HG02798 (cell line): ENCODE measurements around the gene PDE4DIP.
A peak's percentile ranks its signal among the peaks of the same experiment; 100 is the strongest.
"Not testable (repeated sequence)": the region's sequence is repeated elsewhere in the genome, so short reads cannot be mapped to it uniquely, and the experiment has no call there.

Source experiments
- ATAC-seq: cut with Tn5 transposase; IDR thresholded peaks from one replicate; pipeline ENCODE4 v1.9.1; 2021; ENCODE audit warnings: mild to moderate bottlenecking; ENCODE audit not compliant: unreplicated experiment, poor library complexity

Gene PDE4DIP

DNA sequence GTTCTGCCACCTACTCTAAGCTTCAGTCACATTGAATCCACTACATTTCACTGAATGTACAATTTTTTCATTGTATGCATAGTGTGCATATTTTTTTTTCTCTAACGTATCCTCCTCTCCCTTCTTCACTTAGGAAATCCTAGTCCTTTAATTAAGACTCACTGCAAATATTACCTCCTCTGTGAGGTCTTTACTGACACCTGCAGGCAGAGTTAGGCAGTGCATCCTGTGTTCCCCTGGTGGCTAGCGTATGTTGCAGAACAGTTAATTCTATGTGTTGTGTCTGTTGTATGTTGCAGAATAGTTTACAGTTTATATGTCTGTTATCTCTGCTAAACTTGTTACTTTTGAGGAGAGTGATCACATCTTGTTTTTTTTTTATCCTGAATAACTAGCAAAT, 121.9 kb downstream of the PDE4DIP start:
- ATAC-seq: peak; percentile 68

DNA sequence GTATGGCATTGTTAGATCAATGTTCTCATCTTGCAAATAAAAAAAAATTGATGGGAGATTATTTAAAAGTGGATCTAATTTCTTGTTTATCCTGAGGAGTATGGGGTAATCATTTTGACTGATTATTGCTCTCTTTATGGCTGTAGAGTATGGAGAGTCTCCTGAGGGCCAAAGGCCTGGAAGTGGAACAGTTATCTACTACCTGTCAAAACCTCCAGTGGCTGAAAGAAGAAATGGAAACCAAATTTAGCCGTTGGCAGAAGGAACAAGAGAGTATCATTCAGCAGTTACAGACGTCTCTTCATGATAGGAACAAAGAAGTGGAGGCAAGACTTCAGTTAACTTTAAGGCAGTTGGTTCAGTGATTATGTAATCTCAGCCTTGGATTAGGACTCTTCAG, 123.4 kb downstream of the PDE4DIP start:
- ATAC-seq: not testable (repeated sequence)

DNA sequence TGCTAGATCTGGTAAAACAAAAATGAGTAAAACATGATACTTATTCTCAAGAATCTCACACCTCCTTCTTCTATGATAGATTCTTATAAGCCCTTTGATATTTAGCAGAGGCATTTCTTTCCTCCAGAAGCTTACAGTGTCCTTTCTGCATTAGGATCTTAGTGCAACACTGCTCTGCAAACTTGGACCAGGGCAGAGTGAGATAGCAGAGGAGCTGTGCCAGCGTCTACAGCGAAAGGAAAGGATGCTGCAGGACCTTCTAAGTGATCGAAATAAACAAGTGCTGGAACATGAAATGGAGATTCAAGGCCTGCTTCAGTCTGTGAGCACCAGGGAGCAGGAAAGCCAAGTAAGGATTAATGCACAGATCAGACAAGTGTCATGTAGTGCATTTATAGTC, 124.5 kb downstream of the PDE4DIP start:
- not testable (repeated sequence) for ATAC-seq

DNA sequence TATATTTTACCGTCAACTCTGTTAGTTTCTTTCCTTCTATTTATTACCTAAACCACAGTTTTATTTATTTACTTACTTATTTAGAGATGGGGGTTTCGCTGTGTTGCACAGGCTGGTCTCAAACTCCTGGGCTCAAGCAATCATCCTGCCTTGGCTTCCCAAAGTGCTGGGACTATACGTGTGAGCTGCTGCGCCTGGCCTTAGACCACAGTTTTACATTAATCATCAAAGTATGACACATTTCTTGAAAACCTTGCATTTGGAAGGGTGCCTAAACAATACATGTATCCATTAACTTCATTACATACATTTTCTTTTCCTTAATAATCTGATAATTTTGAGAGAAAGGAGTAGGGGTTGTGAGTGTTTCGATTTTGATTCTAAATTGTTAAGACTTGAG, 124.9 kb downstream of the PDE4DIP start:
- ATAC-seq: not testable (repeated sequence)

DNA sequence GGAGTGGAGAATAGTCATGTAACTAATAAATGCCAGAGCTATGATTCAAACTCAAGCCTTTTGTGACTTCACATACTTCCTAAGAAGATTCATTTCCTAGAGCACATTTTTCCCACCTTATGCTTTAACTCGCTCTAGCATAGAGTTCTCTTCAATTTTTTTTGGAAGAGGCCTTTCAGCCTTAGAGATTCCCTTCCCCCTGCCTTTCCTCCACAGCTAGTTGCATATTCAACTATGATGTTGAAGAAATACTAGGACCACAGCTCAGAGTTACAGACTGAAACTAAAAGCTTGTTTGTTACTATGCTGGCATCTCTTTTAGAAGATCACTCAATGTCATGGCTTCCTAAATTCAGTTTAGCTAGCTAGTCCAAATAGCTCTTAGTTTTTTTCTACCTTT, 131.2 kb downstream of the PDE4DIP start:
- peak; percentile 29 for ATAC-seq

DNA sequence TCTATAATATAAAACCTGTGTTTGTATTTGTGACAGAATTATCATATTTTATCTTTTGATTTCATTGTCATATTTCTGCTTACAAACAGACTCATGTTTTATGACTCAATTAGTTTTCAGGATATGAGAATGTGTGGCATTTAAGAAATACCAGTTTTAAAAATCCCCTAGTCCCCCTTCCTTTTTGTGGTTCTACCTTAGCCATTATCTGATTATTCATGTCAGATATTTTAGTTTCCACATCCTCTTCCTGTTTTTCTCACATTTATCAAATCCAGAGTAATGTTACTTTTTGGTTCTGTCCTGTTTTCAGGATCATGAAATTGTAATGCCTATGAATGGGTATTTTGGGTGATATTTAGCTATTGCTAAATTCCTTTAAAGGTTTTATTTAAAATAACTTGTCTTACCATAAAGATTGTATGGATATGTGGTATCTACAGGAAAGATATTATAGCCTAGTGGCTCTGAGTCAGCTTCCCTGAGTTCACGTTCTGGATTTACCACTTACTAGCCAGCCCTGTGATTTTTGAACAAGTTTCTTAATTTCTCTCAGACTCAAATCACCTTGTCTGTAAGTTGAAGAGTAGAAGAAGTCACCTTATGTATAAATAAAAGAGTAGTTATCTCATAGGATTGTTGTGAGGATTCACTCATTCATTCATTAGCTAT, 131.8 kb downstream of the PDE4DIP start:
- peak; percentile 40 for ATAC-seq

DNA sequence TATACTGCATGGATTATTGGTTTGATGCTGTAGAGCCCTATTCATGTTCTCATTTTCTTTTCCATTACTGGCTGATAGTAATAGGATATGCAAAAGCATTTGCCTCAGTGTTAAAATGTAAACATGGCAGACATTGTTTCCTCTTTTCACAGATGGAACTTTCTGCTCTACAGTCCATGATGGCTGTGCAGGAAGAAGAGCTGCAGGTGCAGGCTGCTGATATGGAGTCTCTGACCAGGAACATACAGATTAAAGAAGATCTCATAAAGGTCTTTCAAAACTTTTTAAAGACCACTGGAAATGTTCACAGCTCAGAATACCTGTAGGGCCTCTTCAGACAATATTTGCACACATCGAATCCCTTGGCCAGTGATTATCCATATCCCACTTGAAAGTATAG, 133.6 kb downstream of the PDE4DIP start:
- ATAC-seq: not testable (repeated sequence)

DNA sequence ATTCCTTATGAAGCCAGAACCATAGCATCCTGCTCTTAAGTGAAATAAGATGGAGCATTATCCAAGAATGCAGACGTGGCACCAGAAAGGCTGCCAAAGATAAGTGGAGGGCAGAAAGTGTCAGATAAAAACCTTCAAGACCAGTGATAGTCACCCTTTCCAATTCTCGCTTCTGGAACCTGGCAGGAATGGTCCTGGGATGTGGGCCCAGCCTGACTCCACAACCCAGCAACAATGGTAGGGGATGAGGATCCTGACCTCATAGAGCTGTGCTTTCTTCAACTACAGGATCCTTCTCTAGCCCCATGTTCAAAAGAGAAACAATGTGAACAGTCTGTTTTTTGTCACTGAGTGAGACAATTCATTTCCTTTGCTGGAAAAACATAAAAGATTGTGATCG, 145.2 kb downstream of the PDE4DIP start:
- ATAC-seq: not testable (repeated sequence)

DNA sequence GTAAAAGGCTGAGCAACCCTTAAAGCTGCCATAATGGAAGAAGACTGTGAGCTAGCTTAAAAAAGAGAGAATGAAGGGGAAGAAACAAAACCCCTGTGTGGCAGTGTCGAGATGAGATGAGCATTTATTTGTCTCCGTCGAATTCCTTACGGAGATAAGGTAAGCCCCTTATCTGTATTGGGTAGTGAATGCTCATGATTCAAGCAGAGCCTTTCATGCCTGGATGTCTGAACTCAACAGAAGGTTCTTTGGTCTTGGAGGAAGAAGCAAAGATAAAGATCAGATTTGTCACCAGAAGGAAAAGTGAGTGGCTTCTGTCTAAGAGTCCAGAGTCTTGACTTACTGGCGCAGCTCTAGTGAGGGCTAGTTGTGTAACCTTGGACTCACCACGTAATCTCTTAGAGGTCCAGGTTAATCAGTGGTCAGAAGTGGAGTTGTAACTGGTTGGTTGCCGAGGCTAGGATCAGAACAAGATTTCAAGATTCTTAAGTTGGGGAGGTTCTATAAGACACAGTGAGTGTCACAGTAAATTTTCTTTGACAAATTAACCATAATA, 146.1 kb downstream of the PDE4DIP start:
- not testable (repeated sequence) for ATAC-seq

DNA sequence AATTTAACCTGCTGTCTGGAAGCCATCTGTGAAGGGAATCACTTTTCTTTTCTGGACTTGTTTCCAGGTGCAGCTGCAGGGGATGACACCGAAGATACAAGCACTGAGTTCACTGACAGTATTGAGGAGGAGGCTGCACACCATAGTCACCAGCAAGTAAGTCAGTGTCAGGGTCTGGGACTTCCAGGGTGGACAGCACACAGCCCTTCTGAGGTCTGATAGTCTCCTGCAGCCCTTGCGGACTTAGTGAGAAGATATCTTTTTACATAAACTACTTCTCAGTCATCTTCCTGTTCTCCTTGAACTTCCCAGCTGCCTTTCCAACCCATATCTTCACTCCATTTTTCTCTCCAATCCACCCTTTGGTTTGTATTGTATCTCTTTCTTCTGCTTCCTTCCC, 147.6 kb downstream of the PDE4DIP start:
- ATAC-seq: not testable (repeated sequence)

DNA sequence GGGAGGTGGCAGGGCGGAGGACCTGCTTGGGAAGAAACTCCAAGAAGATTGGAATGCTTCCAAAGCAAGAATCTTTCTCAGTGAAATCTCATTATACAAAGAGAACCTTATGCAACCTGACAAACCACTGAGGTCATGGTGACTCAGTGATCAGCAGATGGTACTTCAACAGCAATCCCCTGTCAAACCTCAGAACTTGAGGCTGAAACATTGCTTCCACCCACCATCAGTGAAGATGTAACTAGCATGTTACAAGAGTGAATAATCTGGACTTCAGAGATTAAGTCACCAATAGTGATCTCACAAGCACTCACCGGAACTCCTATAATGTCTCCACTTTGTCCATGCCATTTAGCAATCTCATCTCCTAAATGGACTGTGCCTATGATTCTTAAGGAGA, 148.1 kb downstream of the PDE4DIP start:
- not testable (repeated sequence) for ATAC-seq

DNA sequence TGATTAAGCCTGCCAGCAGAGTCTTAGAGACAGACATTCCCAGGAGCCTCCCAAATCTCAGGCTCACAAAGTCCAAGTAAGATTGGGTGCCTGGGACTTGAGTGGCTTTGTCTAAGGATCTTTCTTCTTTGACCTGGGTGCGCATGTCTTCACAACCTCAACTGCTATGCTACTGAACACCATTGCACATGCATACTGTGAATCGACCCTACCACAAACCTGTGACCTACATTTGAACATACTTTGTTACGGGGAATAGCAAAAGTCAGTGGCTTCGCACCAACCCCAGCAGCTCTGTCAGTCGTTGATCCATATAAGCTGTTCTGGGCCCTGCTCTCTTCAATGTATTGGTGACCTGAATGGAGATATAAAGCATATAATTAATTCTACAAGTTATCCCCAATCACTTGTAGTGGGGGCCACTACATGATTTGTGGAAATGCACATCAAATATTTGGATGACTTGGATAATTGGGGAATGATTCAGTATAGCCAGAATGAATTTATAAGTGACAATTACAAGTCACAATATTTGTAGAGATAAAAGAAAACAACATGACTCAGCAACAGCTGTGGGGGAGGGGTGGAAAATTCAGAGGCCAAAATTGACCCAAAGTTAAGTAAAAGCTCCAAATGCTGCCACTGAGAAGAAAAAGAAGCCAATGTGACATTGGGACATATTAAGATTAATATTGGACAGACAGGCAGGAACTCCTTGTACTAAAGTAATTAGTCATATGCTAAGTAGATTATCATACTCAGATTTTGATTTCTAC, 152.4 kb downstream of the PDE4DIP start:
- ATAC-seq: not testable (repeated sequence)

DNA sequence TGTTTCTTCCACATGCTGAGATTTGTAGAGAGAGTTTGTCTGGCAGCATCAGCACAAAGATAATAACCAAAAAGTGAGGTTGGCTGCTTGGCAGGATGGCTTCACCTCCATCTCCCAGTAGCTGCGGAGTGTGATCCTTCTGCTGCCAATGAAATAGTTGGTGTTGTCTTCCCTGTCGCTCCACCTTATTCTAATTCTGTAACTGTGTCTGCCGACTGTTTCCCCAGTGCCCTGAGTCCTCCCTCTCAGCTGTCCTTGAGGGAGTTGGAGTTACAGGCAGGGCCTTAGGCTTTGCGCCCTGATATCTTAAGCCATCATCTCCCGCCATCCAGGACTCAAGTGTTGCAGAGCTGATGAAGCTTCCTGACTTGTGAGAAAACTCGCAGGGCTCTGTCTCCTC, 153.2 kb downstream of the PDE4DIP start:
- ATAC-seq: not testable (repeated sequence)

DNA sequence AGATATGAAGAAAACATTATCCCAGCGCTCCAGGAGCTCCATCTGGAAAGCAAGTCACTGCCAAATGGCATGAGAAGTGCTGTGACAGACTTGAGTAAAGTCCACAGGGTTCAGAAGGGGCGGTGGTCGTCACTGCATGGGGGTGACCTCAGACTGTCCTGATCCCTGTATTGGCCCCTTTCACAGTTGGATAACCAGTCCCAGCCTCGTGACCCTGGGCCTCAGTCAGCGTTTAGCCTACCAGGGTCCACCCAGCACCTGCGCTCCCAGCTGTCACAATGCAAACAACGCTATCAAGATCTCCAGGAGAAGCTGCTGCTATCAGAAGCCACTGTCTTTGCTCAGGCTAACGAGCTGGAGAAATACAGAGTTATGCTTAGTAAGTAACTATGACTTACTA, 158.4 kb downstream of the PDE4DIP start:
- ATAC-seq: not testable (repeated sequence)

DNA sequence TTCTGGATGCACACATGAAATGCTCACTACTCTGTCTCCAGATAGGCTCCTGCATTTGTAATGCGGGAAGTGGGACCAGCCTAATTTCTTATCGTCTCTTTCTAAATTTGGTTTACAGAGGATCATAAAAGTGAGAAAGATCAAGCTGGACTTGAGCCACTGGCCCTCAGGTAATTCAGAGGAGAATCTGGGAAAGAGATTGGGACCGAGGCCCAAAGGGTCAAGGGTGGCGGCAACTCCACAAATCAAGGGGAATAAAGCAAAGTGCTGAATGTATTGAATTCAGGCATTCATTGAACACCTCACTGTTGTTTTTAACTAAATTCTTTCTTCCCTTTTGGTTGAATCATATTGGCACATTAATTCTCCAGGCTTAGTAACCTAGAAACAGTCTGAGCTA, 164.1 kb downstream of the PDE4DIP start:
- not testable (repeated sequence) for ATAC-seq

DNA sequence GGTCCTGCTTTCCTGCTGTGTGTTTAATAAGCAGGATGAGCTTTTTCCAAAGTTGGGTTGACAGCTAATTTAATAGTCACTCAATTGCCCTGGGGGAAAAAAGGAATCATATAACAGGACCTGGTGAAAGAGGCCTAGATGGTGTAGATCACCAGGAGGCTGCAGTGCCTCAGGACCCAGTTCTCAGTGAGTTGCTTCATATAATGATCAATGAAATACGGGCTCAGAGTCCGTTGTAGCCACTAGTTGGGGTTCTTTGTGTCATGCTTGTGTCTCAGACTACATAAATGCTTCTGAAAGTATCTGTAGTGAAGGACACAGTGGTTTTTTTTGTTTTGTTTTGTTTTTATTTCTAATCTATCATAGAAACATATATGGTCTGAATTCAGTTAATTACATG, 164.5 kb downstream of the PDE4DIP start:
- ATAC-seq: not testable (repeated sequence)

DNA sequence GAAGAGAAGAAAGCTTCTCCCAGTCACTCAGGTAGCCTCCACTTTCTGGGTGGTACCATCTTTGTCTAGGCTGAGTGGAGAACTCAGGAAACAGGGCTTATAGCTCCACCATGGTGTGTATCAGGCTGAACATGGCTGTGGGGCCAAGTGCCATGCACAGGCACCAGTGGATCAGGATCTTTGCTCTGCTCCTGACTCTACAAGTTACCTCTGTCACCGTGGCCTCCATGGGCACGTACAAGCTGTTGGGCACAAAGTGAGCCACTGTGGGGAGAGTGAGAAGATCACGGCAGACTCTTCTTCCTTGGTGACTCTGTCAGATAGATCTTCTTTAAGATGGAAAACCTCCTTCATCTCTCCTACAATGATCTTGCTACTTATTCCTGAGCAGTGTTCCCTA, 165.5 kb downstream of the PDE4DIP start:
- not testable (repeated sequence) for ATAC-seq

DNA sequence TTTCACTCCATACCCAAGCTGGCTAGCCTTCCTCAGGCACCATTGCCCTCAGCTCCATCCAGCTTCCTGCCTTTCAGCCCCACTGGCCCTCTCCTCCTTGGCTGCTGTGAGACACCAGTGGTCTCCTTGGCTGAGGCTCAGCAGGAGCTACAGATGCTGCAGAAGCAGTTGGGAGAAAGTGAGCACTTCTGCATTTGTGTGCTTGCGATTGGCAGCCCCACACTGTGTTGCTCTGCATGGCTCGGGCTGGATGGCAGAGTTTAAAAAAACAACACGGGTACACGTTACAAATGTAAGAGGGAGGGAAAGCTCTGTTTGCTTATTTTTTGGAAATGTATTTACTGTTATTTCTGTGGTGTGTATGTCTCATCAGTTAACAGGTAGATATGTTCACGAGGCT, 168.4 kb downstream of the PDE4DIP start:
- not testable (repeated sequence) for ATAC-seq

DNA sequence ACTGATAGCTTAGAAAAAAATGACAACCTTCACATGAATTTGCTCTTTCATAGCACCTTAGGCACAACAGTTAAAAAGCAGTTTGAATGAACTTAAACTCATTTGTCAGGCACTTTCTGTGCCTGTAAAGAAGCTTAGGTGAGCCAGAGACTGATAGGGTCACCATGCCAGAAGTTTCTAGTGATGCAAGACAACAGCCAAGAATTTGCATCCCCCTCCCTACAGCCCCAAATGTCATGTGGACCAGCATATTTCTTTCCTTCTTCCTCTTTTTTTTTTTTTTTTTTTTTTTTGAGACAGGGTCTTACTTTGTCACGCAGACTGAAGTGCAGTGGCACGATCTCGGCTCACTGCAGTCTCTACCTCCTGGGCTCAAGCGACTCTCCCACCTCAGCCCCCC, 169.3 kb downstream of the PDE4DIP start:
- not testable (repeated sequence) for ATAC-seq

DNA sequence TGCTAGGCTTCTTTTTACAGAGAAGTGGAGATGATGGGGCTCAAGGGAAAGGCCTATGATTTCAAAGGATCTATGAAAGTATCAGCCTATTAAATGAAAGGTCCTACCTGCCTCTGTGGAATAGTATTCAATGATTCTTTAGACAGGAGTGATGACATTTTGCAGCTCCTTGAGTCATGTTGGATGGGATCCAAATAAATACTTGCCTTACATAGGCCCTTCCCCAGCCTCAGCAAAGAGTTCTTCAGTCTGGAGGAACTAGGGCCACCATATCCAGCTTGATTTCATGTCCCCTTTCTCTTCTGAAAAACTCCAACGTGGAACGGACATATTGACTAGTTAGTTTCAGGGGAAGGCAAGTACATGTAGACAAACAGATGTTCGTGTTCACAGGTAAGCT, 171.3 kb downstream of the PDE4DIP start:
- ATAC-seq: not testable (repeated sequence)

DNA sequence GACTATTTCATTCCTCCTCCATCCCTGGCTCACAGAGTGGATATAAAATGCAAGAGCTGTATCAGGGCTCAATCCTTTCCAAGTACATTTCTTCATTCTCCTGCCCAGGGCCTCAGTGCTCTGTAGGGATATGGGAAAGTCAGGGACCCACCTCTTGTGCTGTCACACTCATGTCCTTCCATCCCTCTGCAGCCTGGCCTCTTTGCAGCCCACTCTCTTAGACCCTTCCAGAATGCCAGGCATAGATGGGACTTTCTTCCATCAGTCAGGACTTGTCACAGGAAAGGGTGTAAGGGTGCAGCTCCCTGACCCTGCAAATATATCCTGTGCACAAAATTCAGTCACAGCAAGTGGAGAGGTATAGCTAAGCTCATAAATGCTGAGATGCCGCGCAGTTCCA, 172.4 kb downstream of the PDE4DIP start:
- not testable (repeated sequence) for ATAC-seq
